Measurements from ENCODE around the gene SPNS2. TPM values are rescaled to one million over a fixed set of nuclear protein-coding genes. Genes with fewer than 3 reads are reported as not detected.

The SPNS2 gene
- total and polyA plus RNA-seq, 10 of the 15 experiments (the other 5 are each of a cell fraction or from before 2014, with no cell fraction given): 0.04 to 1.1 (median 0.23) TPM; not detected in 2

- TF ChIP-seq BCLAF1 (IDR thresholded peaks at IDR 0.05) (no peak), GATAD2B (conservative IDR thresholded peaks at IDR 0.05; ENCODE audit: low read depth) (no peak)
- TF ChIP-seq, protein P1, sequence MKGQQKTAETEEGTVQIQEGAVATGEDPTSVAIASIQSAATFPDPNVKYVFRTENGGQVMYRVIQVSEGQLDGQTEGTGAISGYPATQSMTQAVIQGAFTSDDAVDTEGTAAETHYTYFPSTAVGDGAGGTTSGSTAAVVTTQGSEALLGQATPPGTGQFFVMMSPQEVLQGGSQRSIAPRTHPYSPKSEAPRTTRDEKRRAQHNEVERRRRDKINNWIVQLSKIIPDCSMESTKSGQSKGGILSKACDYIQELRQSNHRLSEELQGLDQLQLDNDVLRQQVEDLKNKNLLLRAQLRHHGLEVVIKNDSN (IDR thresholded peaks at IDR 0.05; ENCODE audit: borderline replicate concordance, extremely low read length, insufficient read depth, low read depth, low read length): no peak
Observed at GRCh38 chr17:4588391-4588790, 89.7 kb downstream of the SPNS2 start (continued).

Other genes with a start within 250 kb of the SPNS2 start
Only the 7 nearest of the 12 such genes appear.
- 83.7 and 84.4 TPM in 2 replicates for gene UBE2G1, start 132.2 kb upstream of the SPNS2 start, total RNA-seq (2014; rRNA removed)
- 48.0 and 51.9 TPM in 2 replicates for gene UBE2G1, start 132.2 kb upstream of the SPNS2 start, total RNA-seq (2014; rRNA removed; fragmentation: Illumina TruSeq; extraction: Trizol)
- 123 and 131 TPM in 2 replicates for gene UBE2G1, start 132.2 kb upstream of the SPNS2 start, total RNA-seq (2021)
- gene UBE2G1, start 132.2 kb upstream of the SPNS2 start, polyA plus RNA-seq (2011; rRNA removed): 95.7 and 128 TPM in 2 replicates
- gene UBE2G1, start 132.2 kb upstream of the SPNS2 start, polyA plus RNA-seq (2014; fragmentation: Illumina TruSeq; extraction: Trizol): 69.3 and 85.9 TPM in 2 replicates
- gene UBE2G1, start 132.2 kb upstream of the SPNS2 start, polyA plus RNA-seq (2014; fragmentation: Nextera tagmentation; extraction: Ambion mirVana): 10 to 100 TPM; 24.4 to 35.2 TPM
- gene UBE2G1, start 132.2 kb upstream of the SPNS2 start, polyA plus RNA-seq (2014; rRNA removed): 70.3 and 74.0 TPM in 2 replicates
- 100 to 1,000 TPM; 119 to 139 TPM for gene UBE2G1, start 132.2 kb upstream of the SPNS2 start, polyA plus RNA-seq (2016; fragmentation: Nextera tagmentation; extraction: Ambion mirVana)
- 2.6 and 3.3 TPM in 2 replicates for gene SPNS3, start 64.9 kb upstream of the SPNS2 start, total RNA-seq (2014; rRNA removed)
- 0.51 and 0.89 TPM in 2 replicates for gene SPNS3, start 64.9 kb upstream of the SPNS2 start, total RNA-seq (2014; rRNA removed; fragmentation: Illumina TruSeq; extraction: Trizol)
- 2.0 and 2.3 TPM in 2 replicates for gene SPNS3, start 64.9 kb upstream of the SPNS2 start, total RNA-seq (2021)
- 0.16 and 0.35 TPM in 2 replicates for gene SPNS3, start 64.9 kb upstream of the SPNS2 start, polyA plus RNA-seq (2011; rRNA removed)
- 0.29 and 0.50 TPM in 2 replicates for gene SPNS3, start 64.9 kb upstream of the SPNS2 start, polyA plus RNA-seq (2014; fragmentation: Illumina TruSeq; extraction: Trizol)
- gene SPNS3, start 64.9 kb upstream of the SPNS2 start, polyA plus RNA-seq (2014; fragmentation: Nextera tagmentation; extraction: Ambion mirVana): under 1 TPM; 0.24 TPM
- gene SPNS3, start 64.9 kb upstream of the SPNS2 start, polyA plus RNA-seq (2014; rRNA removed): 2.2 and 2.3 TPM in 2 replicates
- 1 to 10 TPM; 1.0 to 2.3 TPM for gene SPNS3, start 64.9 kb upstream of the SPNS2 start, polyA plus RNA-seq (2016; fragmentation: Nextera tagmentation; extraction: Ambion mirVana)
- 98.5 and 120 TPM in 2 replicates for gene MYBBP1A, start 56.5 kb downstream of the SPNS2 start, total RNA-seq (2014; rRNA removed)
- 30.7 and 40.5 TPM in 2 replicates for gene MYBBP1A, start 56.5 kb downstream of the SPNS2 start, total RNA-seq (2014; rRNA removed; fragmentation: Illumina TruSeq; extraction: Trizol)
- gene MYBBP1A, start 56.5 kb downstream of the SPNS2 start, total RNA-seq (2021): 115 and 121 TPM in 2 replicates
- gene MYBBP1A, start 56.5 kb downstream of the SPNS2 start, polyA plus RNA-seq (2011; rRNA removed): 13.1 and 29.5 TPM in 2 replicates
- gene MYBBP1A, start 56.5 kb downstream of the SPNS2 start, polyA plus RNA-seq (2014; fragmentation: Illumina TruSeq; extraction: Trizol): 17.8 and 54.2 TPM in 2 replicates
- gene MYBBP1A, start 56.5 kb downstream of the SPNS2 start, polyA plus RNA-seq (2014; fragmentation: Nextera tagmentation; extraction: Ambion mirVana): 1 to 10 TPM; 2.5 to 4.2 TPM
- gene MYBBP1A, start 56.5 kb downstream of the SPNS2 start, polyA plus RNA-seq (2014; rRNA removed): 89.0 and 126 TPM in 2 replicates
- 100 to 1,000 TPM; 118 to 120 TPM for gene MYBBP1A, start 56.5 kb downstream of the SPNS2 start, polyA plus RNA-seq (2016; fragmentation: Nextera tagmentation; extraction: Ambion mirVana)
- gene GGT6, start 61.7 kb downstream of the SPNS2 start, total RNA-seq (2014; rRNA removed): 0.82 TPM in 1 of 2 replicates, not detected in the other
- gene GGT6, start 61.7 kb downstream of the SPNS2 start, total RNA-seq (2014; rRNA removed; fragmentation: Illumina TruSeq; extraction: Trizol): 0.13 TPM in 1 of 2 replicates, not detected in the other
- 0.16 and 0.26 TPM in 2 replicates for gene GGT6, start 61.7 kb downstream of the SPNS2 start, total RNA-seq (2021)
- gene GGT6, start 61.7 kb downstream of the SPNS2 start, polyA plus RNA-seq (2011; rRNA removed): not detected in 2 replicates
- gene GGT6, start 61.7 kb downstream of the SPNS2 start, polyA plus RNA-seq (2014; fragmentation: Illumina TruSeq; extraction: Trizol): 0.01 TPM in 1 of 2 replicates, not detected in the other
- not detected for gene GGT6, start 61.7 kb downstream of the SPNS2 start, polyA plus RNA-seq (2014; fragmentation: Nextera tagmentation; extraction: Ambion mirVana)
- gene GGT6, start 61.7 kb downstream of the SPNS2 start, polyA plus RNA-seq (2014; rRNA removed): 0.19 and 0.22 TPM in 2 replicates
- under 1 TPM in 1 of 2 experiments, not detected in 1; 0.12 TPM for gene GGT6, start 61.7 kb downstream of the SPNS2 start, polyA plus RNA-seq (2016; fragmentation: Nextera tagmentation; extraction: Ambion mirVana)
- gene SMTNL2, start 85.6 kb downstream of the SPNS2 start, total RNA-seq (2014; rRNA removed): not detected in 2 replicates
- not detected in 2 replicates for gene SMTNL2, start 85.6 kb downstream of the SPNS2 start, total RNA-seq (2014; rRNA removed; fragmentation: Illumina TruSeq; extraction: Trizol)
- not detected in 2 replicates for gene SMTNL2, start 85.6 kb downstream of the SPNS2 start, total RNA-seq (2021)
- gene SMTNL2, start 85.6 kb downstream of the SPNS2 start, polyA plus RNA-seq (2011; rRNA removed): not detected in 2 replicates
- not detected in 2 replicates for gene SMTNL2, start 85.6 kb downstream of the SPNS2 start, polyA plus RNA-seq (2014; fragmentation: Illumina TruSeq; extraction: Trizol)
- gene SMTNL2, start 85.6 kb downstream of the SPNS2 start, polyA plus RNA-seq (2014; fragmentation: Nextera tagmentation; extraction: Ambion mirVana): not detected
- gene SMTNL2, start 85.6 kb downstream of the SPNS2 start, polyA plus RNA-seq (2014; rRNA removed): not detected in 2 replicates
- gene SMTNL2, start 85.6 kb downstream of the SPNS2 start, polyA plus RNA-seq (2016; fragmentation: Nextera tagmentation; extraction: Ambion mirVana): not detected
- gene ALOX15, start 142.8 kb downstream of the SPNS2 start, total RNA-seq (2014; rRNA removed): 0.51 and 0.54 TPM in 2 replicates
- 0.18 and 0.28 TPM in 2 replicates for gene ALOX15, start 142.8 kb downstream of the SPNS2 start, total RNA-seq (2014; rRNA removed; fragmentation: Illumina TruSeq; extraction: Trizol)
- 0.31 and 0.51 TPM in 2 replicates for gene ALOX15, start 142.8 kb downstream of the SPNS2 start, total RNA-seq (2021)
- gene ALOX15, start 142.8 kb downstream of the SPNS2 start, polyA plus RNA-seq (2011; rRNA removed): 0.07 and 0.11 TPM in 2 replicates
- gene ALOX15, start 142.8 kb downstream of the SPNS2 start, polyA plus RNA-seq (2014; fragmentation: Illumina TruSeq; extraction: Trizol): 0.30 and 0.35 TPM in 2 replicates
- under 1 TPM; 0.16 to 0.31 TPM for gene ALOX15, start 142.8 kb downstream of the SPNS2 start, polyA plus RNA-seq (2014; fragmentation: Nextera tagmentation; extraction: Ambion mirVana)
- gene ALOX15, start 142.8 kb downstream of the SPNS2 start, polyA plus RNA-seq (2014; rRNA removed): 0.51 and 1.0 TPM in 2 replicates
- under 1 TPM; 0.05 to 0.11 TPM for gene ALOX15, start 142.8 kb downstream of the SPNS2 start, polyA plus RNA-seq (2016; fragmentation: Nextera tagmentation; extraction: Ambion mirVana)
- 21.2 and 22.7 TPM in 2 replicates for gene PELP1, start 205.3 kb downstream of the SPNS2 start, total RNA-seq (2014; rRNA removed)
- gene PELP1, start 205.3 kb downstream of the SPNS2 start, total RNA-seq (2014; rRNA removed; fragmentation: Illumina TruSeq; extraction: Trizol): 8.0 and 9.0 TPM in 2 replicates
- gene PELP1, start 205.3 kb downstream of the SPNS2 start, total RNA-seq (2021): 92.7 and 100 TPM in 2 replicates
- gene PELP1, start 205.3 kb downstream of the SPNS2 start, polyA plus RNA-seq (2011; rRNA removed): 7.3 and 11.6 TPM in 2 replicates
- 7.4 and 21.1 TPM in 2 replicates for gene PELP1, start 205.3 kb downstream of the SPNS2 start, polyA plus RNA-seq (2014; fragmentation: Illumina TruSeq; extraction: Trizol)
- gene PELP1, start 205.3 kb downstream of the SPNS2 start, polyA plus RNA-seq (2014; fragmentation: Nextera tagmentation; extraction: Ambion mirVana): 1 to 10 TPM in 1 of 2 experiments, under 1 TPM in 1; 0.55 to 1.2 TPM
- 21.9 and 25.3 TPM in 2 replicates for gene PELP1, start 205.3 kb downstream of the SPNS2 start, polyA plus RNA-seq (2014; rRNA removed)
- 10 to 100 TPM; 21.7 to 23.8 TPM for gene PELP1, start 205.3 kb downstream of the SPNS2 start, polyA plus RNA-seq (2016; fragmentation: Nextera tagmentation; extraction: Ambion mirVana)